SK-N-SH (cell line): ENCODE results near the gene CACNA1H. TPM values are rescaled to one million over a fixed set of nuclear protein-coding genes. Genes with fewer than 3 reads are reported as not detected.

Experiments
- CTCF ChIA-PET: fragments of 300-600, 350-600 bp; formaldehyde crosslinking; extraction: SDS; loops from one replicate; lab custom pipeline; 2021; lab: Yijun Ruan, JAX
- POLR2A ChIA-PET: fragments of 350-600 bp; sonication (Branson Sonifier 250); formaldehyde crosslinking; extraction: SDS; loops from one replicate; lab custom pipeline; 2020; ENCODE audit warnings: antibody characterized with exemption, inconsistent platforms; lab: Yijun Ruan, JAX
- DNase-seq: peaks from one replicate; pipeline ENCODE4 v3.0.0; 2012
- H2AFZ ChIP-seq: fragments of 200-600 bp; sonication (generic); 2 replicates; pipeline ENCODE4 v1.8.1; 2016; ENCODE audit warnings: antibody characterized with exemption, mild to moderate bottlenecking, low read depth
- H3F3A ChIP-seq: fragments of 200-600 bp; sonication (generic); replicated peaks from 2 replicates; pipeline ENCODE3; 2016; ENCODE audit warnings: antibody characterized with exemption, mild to moderate bottlenecking; ENCODE audit not compliant: insufficient read depth
- H3K27ac ChIP-seq, 2 experiments: fragments of 200-500 bp in 1 of 2; fragments of 200-600 bp in 1 of 2; sonication (Bioruptor generic) in 1 of 2; sonication (generic), shearing (Covaris generic) in 1 of 2; 2 replicates each; pipeline versions ENCODE4 v1.5.1 to v1.6.1; 2014 to 2016; ENCODE audit warnings: low read depth in 2 of 2, inconsistent platforms in 1 of 2, low read length in 1 of 2, mild to moderate bottlenecking in 1 of 2, mixed read lengths in 1 of 2
- H3K27me3 ChIP-seq: fragments of 200-600 bp; sonication (generic), shearing (Covaris generic); 2 replicates; pipeline ENCODE4 v1.6.1; 2016; ENCODE audit warnings: mixed run types; ENCODE audit not compliant: insufficient read depth
- H3K36me3 ChIP-seq, 2 experiments: fragments of 200-500 bp in 1 of 2; fragments of 200-600 bp in 1 of 2; sonication (Bioruptor generic) in 1 of 2; sonication (generic) in 1 of 2; replicated peaks in 1 of 2; 2 replicates each; pipeline versions ENCODE3 to v1.5.1; 2014 to 2016; ENCODE audit warnings: low read length in 1 of 2, mild to moderate bottlenecking in 1 of 2; ENCODE audit not compliant: insufficient read depth in 2 of 2, control insufficient read depth in 1 of 2
- H3K4me1 ChIP-seq, 2 experiments: fragments of 200-500 bp in 1 of 2; fragments of 200-600 bp in 1 of 2; sonication (Bioruptor generic) in 1 of 2; sonication (generic), shearing (Covaris generic) in 1 of 2; 2 replicates each; pipeline versions ENCODE4 v1.5.1 to v1.6.1; 2014 to 2016; ENCODE audit warnings: low read depth in 1 of 2, low read length in 1 of 2, mixed run types in 1 of 2; ENCODE audit not compliant: insufficient read depth in 2 of 2, control insufficient read depth in 1 of 2
- H3K4me2 ChIP-seq: fragments of 200-600 bp; sonication (generic), shearing (Covaris generic); 2 replicates; pipeline ENCODE4 v1.6.1; 2017; ENCODE audit warnings: mixed run types
- H3K4me3 ChIP-seq, 2 experiments: fragments of 200-500 bp in 1 of 2; fragments of 200-600 bp in 1 of 2; sonication (Bioruptor generic) in 1 of 2; sonication (generic), shearing (Covaris generic) in 1 of 2; 2 replicates each; pipeline versions ENCODE4 v1.5.1 to v1.8.1; 2014 to 2016; ENCODE audit warnings: low read depth in 2 of 2, inconsistent platforms in 1 of 2, low read length in 1 of 2, mild to moderate bottlenecking in 1 of 2, mixed read lengths in 1 of 2, moderate library complexity in 1 of 2
- H3K79me2 ChIP-seq: fragments of 200-600 bp; sonication (generic); 2 replicates; pipeline ENCODE4 v1.8.1; 2017; ENCODE audit warnings: mild to moderate bottlenecking; ENCODE audit not compliant: insufficient read depth
- H3K9ac ChIP-seq: fragments of 200-600 bp; sonication (generic); 2 replicates; pipeline ENCODE4 v1.6.1; 2017; ENCODE audit warnings: mixed run types
- H3K9me2 ChIP-seq: fragments of 200-600 bp; sonication (generic); 2 replicates; pipeline ENCODE4 v1.6.1; 2017; ENCODE audit warnings: mixed run types
- H3K9me3 ChIP-seq: fragments of 200-600 bp; sonication (generic); 2 replicates; pipeline ENCODE4 v1.6.1; 2017; ENCODE audit warnings: mixed run types, mild to moderate bottlenecking, moderate library complexity
- H4K20me1 ChIP-seq: fragments of 200-600 bp; sonication (generic); 2 replicates; pipeline ENCODE4 v1.6.1; 2017; ENCODE audit warnings: mild to moderate bottlenecking, mixed run types; ENCODE audit not compliant: insufficient read depth
- ELF1 ChIP-seq: IDR thresholded peaks from 2 replicates; pipeline ENCODE4 v1.4.0; 2012
- EP300 ChIP-seq, 2 experiments: IDR thresholded peaks; 2 replicates each; pipeline versions ENCODE4 v1.4.0 to v1.6.1; 2012; ENCODE audit warnings: borderline replicate concordance in 1 of 2, low read depth in 1 of 2, low read length in 1 of 2
- EZH2phosphoT487 ChIP-seq: fragments of 200-600 bp; sonication (generic); IDR thresholded peaks from 2 replicates; pipeline ENCODE4 v1.6.1; 2017; ENCODE audit warnings: low read depth, mixed run types, mild to moderate bottlenecking, antibody characterized with exemption, moderate library complexity, borderline replicate concordance
- FOXJ3 ChIP-seq: sonication (generic); formaldehyde crosslinking; IDR thresholded peaks from 2 replicates; pipeline ENCODE4 v1.5.1; 2020; ENCODE audit warnings: mild to moderate bottlenecking, missing genetic modification reagents
- GABPA ChIP-seq: IDR thresholded peaks from 2 replicates; pipeline ENCODE4 v1.4.0; 2012; ENCODE audit warnings: low read depth, mild to moderate bottlenecking
- GATA2 ChIP-seq: sonication (generic); formaldehyde crosslinking; IDR thresholded peaks from 2 replicates; pipeline ENCODE4 v1.5.0; 2020; ENCODE audit warnings: mild to moderate bottlenecking, missing genetic modification reagents
- MEF2A ChIP-seq: IDR thresholded peaks from 2 replicates; pipeline ENCODE4 v1.4.0; 2012; ENCODE audit warnings: low read depth, borderline replicate concordance
- MXI1 ChIP-seq: IDR thresholded peaks from 2 replicates; pipeline ENCODE4 v1.6.1; 2012; ENCODE audit warnings: mild to moderate bottlenecking, low read depth, low read length, improper control_type of control experiment
- NFIC ChIP-seq: IDR thresholded peaks from 2 replicates; pipeline ENCODE4 v1.4.0; 2012; ENCODE audit warnings: borderline replicate concordance
- POLR2AphosphoS5 ChIP-seq: IDR thresholded peaks from 2 replicates; pipeline ENCODE4 v1.6.1; 2012; ENCODE audit warnings: low read depth, low read length
- RAD21 ChIP-seq: IDR thresholded peaks from 2 replicates; pipeline ENCODE4 v1.6.1; 2012; ENCODE audit warnings: mild to moderate bottlenecking, low read length
- RFX5 ChIP-seq: IDR thresholded peaks from 2 replicates; pipeline ENCODE4 v1.6.1; 2012; ENCODE audit warnings: mild to moderate bottlenecking, improper control_type of control experiment, low read length
- RXRA ChIP-seq: IDR thresholded peaks from 2 replicates; pipeline ENCODE4 v1.4.0; 2012; ENCODE audit warnings: low read depth, mild to moderate bottlenecking, borderline replicate concordance
- TAF1 ChIP-seq: IDR thresholded peaks from 2 replicates; pipeline ENCODE4 v1.6.1; 2012; ENCODE audit warnings: low read depth, mild to moderate bottlenecking, low read length, moderate library complexity, borderline replicate concordance
- TCF12 ChIP-seq: IDR thresholded peaks from 2 replicates; pipeline ENCODE4 v1.4.0; 2012
- TEAD4 ChIP-seq: IDR thresholded peaks from 2 replicates; pipeline ENCODE4 v1.4.0; 2012; ENCODE audit warnings: mild to moderate bottlenecking, borderline replicate concordance; ENCODE audit not compliant: insufficient read depth
- WGBS: methylation state at CpG from one replicate; pipeline ENCODE4 v1.1.6; 2017; ENCODE audit warnings: low lambda C conversion rate; 5-methylcytosine and 5-hydroxymethylcytosine counted together
- polyA plus RNA-seq, 3 experiments: library from polyadenylated mRNA; depleted of rRNA; stranded (reverse); fragments of >200 nt; gene quantifications; 2 replicates each; pipeline ENCODE4 v1.2.3, GENCODE V29; 2012
- TF ChIP-seq, protein P1 (sequence below): IDR thresholded peaks from 2 replicates; pipeline ENCODE4 v1.4.0; 2012; ENCODE audit warnings: low read depth, borderline replicate concordance
- TF ChIP-seq, protein P2 (sequence below): IDR thresholded peaks from 2 replicates; pipeline ENCODE4 v1.6.1; 2012; ENCODE audit warnings: mild to moderate bottlenecking, low read depth, low read length, moderate library complexity
- TF ChIP-seq, protein P3 (sequence below): fragments of 150-350 bp; IDR thresholded peaks from 2 replicates; pipeline ENCODE4 v1.6.1; 2017; ENCODE audit warnings: antibody characterized with exemption, low read length, low read depth, borderline replicate concordance
- TF ChIP-seq, protein P4 (sequence below): IDR thresholded peaks from 2 replicates; pipeline ENCODE4 v1.4.0; 2012; ENCODE audit warnings: low read depth

The CACNA1H gene
- polyA plus RNA-seq, 1 of the 3 experiments (the other 2 are of a cell fraction) = not detected

DNA sequence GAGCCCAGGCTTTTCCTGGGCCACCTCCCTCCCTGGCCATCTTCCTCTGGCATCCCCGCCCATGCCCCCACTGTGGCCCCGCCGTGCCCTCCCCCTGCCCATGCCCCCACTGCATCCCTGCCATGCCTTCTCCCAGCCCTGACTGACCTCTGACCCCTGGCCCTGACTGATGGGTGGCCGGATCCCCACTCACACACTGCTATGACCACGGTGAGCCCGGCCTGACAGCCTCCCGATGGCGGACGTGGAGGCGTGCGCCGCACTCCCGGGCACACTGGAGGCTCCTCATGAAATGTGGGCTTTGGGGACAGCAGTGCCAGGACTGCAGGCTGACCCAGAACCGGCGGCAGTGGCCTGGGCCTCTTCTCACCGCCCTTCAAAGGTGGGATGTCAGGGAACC is 46.2 kb upstream of the CACNA1H start:
- DNase-seq = no peak
- Histone ChIP-seq H4K20me1 (peaks cover 17% of the 10 kb centered on the region), H3K4me2 (no peak overlapping the region), H3K27me3 (peaks cover 85% of the 10 kb centered on the region), H3F3A (no peaks in the 10 kb centered on the region), H3K4me3 (no peak overlapping the region), H3K27ac (no peak overlapping the region), H3K9ac (no peak overlapping the region), H3K9me3 (no peaks in the 10 kb centered on the region), H3K36me3 (no peaks in the 10 kb centered on the region), H2AFZ (no peak overlapping the region), H3K9me2 (no peaks in the 10 kb centered on the region), H3K79me2 (no peaks in the 10 kb centered on the region), H3K4me1 (no peaks in the 10 kb centered on the region; a peak in 1 of 4 replicates)
- CTCF ChIA-PET = interaction anchor here (0.9 to 1.5 kb wide), 7 partner anchors 11 to 111 kb away, joined by 3 to 8 read pairs (median 4); no protein-coding TSS in a partner anchor
- WGBS = 16% methylated on average over 9 of the region's 16 CpGs
- POLR2A ChIA-PET = no interaction called here
- TF ChIP-seq ELF1 (no peak), RAD21 (no peak), POLR2AphosphoS5 (no peak), RXRA (no peak), FOXJ3 (CRISPR knock-in tag) (no peak), EP300 (IDR thresholded peaks at IDR 0.05; ENCODE audit: borderline replicate concordance in 1 of 2, low read depth in 1 of 2, low read length in 1 of 2) (no peak), NFIC (no peak), GATA2 (no peak), MEF2A (no peak), RFX5 (no peak)
- TF ChIP-seq, protein P1, sequence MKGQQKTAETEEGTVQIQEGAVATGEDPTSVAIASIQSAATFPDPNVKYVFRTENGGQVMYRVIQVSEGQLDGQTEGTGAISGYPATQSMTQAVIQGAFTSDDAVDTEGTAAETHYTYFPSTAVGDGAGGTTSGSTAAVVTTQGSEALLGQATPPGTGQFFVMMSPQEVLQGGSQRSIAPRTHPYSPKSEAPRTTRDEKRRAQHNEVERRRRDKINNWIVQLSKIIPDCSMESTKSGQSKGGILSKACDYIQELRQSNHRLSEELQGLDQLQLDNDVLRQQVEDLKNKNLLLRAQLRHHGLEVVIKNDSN = no peak

DNA sequence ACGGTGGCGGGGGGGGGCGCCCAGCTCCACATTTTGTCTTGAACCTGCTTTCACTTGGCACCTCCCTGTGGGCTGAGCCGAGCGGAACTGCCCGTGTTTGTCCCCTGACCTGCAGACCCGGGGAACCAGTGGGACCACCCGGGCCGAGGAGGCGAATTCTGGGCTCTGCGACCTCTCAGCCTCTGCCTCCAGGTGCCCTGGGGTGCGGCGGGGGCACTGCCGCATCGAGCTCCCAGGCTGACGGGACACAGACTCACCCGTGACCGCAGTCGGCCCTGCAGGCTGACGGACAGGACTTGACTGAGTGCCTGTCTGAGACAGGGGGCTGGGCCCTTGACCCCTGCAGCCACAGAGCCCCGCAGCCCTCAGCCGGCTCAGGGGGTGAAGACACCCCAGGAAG is 45.8 kb upstream of the CACNA1H start:
- no peak for DNase-seq
- Histone ChIP-seq H3K9me2 (no peaks in the 10 kb centered on the region), H3K4me3 (no peak overlapping the region), H3K27ac (no peak overlapping the region), H2AFZ (no peak overlapping the region), H3K79me2 (no peaks in the 10 kb centered on the region), H3K27me3 (peaks cover 85% of the 10 kb centered on the region), H3K9ac (no peak overlapping the region), H4K20me1 (peaks cover 17% of the 10 kb centered on the region), H3F3A (no peaks in the 10 kb centered on the region), H3K9me3 (no peaks in the 10 kb centered on the region), H3K4me1 (no peaks in the 10 kb centered on the region; a peak in 1 of 4 replicates), H3K36me3 (no peaks in the 10 kb centered on the region), H3K4me2 (no peak overlapping the region)
- 27% methylated on average over 3 of the region's 22 CpGs for WGBS
- ChIA-PET POLR2A (no interaction called here), CTCF (interaction anchor here (1.0 to 1.5 kb wide), 3 partner anchors 10 to 82 kb away, joined by 3 to 8 read pairs (median 4); no protein-coding TSS in a partner anchor)
- TF ChIP-seq MXI1 = no peak
- TF ChIP-seq GABPA = no peak
- TF ChIP-seq TAF1 = no peak
- no peak for TF ChIP-seq EZH2phosphoT487
- no peak for TF ChIP-seq RXRA
- TF ChIP-seq ELF1 = no peak
- no peak for TF ChIP-seq TEAD4
- no peak for TF ChIP-seq NFIC
- TF ChIP-seq, protein P1 = no peak
- TF ChIP-seq, protein P2, sequence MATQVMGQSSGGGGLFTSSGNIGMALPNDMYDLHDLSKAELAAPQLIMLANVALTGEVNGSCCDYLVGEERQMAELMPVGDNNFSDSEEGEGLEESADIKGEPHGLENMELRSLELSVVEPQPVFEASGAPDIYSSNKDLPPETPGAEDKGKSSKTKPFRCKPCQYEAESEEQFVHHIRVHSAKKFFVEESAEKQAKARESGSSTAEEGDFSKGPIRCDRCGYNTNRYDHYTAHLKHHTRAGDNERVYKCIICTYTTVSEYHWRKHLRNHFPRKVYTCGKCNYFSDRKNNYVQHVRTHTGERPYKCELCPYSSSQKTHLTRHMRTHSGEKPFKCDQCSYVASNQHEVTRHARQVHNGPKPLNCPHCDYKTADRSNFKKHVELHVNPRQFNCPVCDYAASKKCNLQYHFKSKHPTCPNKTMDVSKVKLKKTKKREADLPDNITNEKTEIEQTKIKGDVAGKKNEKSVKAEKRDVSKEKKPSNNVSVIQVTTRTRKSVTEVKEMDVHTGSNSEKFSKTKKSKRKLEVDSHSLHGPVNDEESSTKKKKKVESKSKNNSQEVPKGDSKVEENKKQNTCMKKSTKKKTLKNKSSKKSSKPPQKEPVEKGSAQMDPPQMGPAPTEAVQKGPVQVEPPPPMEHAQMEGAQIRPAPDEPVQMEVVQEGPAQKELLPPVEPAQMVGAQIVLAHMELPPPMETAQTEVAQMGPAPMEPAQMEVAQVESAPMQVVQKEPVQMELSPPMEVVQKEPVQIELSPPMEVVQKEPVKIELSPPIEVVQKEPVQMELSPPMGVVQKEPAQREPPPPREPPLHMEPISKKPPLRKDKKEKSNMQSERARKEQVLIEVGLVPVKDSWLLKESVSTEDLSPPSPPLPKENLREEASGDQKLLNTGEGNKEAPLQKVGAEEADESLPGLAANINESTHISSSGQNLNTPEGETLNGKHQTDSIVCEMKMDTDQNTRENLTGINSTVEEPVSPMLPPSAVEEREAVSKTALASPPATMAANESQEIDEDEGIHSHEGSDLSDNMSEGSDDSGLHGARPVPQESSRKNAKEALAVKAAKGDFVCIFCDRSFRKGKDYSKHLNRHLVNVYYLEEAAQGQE = no peak
- TF ChIP-seq RAD21 = no peak
- TF ChIP-seq, protein P3, sequence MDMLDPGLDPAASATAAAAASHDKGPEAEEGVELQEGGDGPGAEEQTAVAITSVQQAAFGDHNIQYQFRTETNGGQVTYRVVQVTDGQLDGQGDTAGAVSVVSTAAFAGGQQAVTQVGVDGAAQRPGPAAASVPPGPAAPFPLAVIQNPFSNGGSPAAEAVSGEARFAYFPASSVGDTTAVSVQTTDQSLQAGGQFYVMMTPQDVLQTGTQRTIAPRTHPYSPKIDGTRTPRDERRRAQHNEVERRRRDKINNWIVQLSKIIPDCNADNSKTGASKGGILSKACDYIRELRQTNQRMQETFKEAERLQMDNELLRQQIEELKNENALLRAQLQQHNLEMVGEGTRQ = no peak
- TF ChIP-seq, protein P4, sequence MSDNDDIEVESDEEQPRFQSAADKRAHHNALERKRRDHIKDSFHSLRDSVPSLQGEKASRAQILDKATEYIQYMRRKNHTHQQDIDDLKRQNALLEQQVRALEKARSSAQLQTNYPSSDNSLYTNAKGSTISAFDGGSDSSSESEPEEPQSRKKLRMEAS = no peak
- TF ChIP-seq TCF12 = no peak
- no peak for TF ChIP-seq MEF2A
